OCI-LY1 (cell line): ENCODE data around the gene DDX42.

Source experiments
- H2AFZ ChIP-seq: fragments of 200-600 bp; sonication (generic), shearing (Covaris generic); 2 replicates; pipeline ENCODE4 v1.6.0; 2014; ENCODE audit warnings: antibody characterized with exemption, mild to moderate bottlenecking, low read length
- H3F3A ChIP-seq: fragments of 200-600 bp; sonication (generic), shearing (Covaris generic); 2 replicates; pipeline ENCODE4 v1.6.0; 2014; ENCODE audit warnings: mild to moderate bottlenecking, antibody characterized with exemption, low read length, moderate library complexity; ENCODE audit not compliant: insufficient read depth
- H3K27ac ChIP-seq: fragments of 200-600 bp; sonication (generic); 2 replicates; pipeline ENCODE4 v1.5.1; 2014; ENCODE audit warnings: low read length, mixed run types, mild to moderate bottlenecking, low read depth; ENCODE audit not compliant: poor library complexity, severe bottlenecking
- H3K27me3 ChIP-seq: fragments of 200-600 bp; sonication (generic); 2 replicates; pipeline ENCODE4 v1.6.0; 2014; ENCODE audit warnings: antibody characterized with exemption, mild to moderate bottlenecking, low read length, moderate library complexity; ENCODE audit not compliant: insufficient read depth
- H3K36me3 ChIP-seq: fragments of 200-600 bp; sonication (generic); 2 replicates; pipeline ENCODE4 v1.6.1; 2014; ENCODE audit warnings: mild to moderate bottlenecking, antibody characterized with exemption, low read length, moderate library complexity, mixed read lengths; ENCODE audit not compliant: insufficient read depth
- H3K4me1 ChIP-seq: fragments of 200-600 bp; sonication (generic); 2 replicates; pipeline ENCODE4 v1.5.1; 2014; ENCODE audit warnings: mild to moderate bottlenecking, low read length, moderate library complexity; ENCODE audit not compliant: insufficient read depth, severe bottlenecking
- H3K4me2 ChIP-seq: fragments of 200-600 bp; sonication (generic), shearing (Covaris generic); 2 replicates; pipeline ENCODE4 v1.6.1; 2014; ENCODE audit warnings: low read length
- H3K4me3 ChIP-seq: fragments of 200-600 bp; sonication (generic); 2 replicates; pipeline ENCODE4 v1.5.1; 2014; ENCODE audit warnings: low read length, low read depth, mild to moderate bottlenecking, mixed read lengths; ENCODE audit not compliant: poor library complexity, severe bottlenecking
- H3K79me2 ChIP-seq: fragments of 200-600 bp; shearing (Covaris generic); 2 replicates; pipeline ENCODE4 v1.6.1; 2016; ENCODE audit warnings: mixed run types, low read length, mixed read lengths; ENCODE audit not compliant: insufficient read depth
- H3K9ac ChIP-seq: fragments of 200-600 bp; sonication (generic), shearing (Covaris generic); 2 replicates; pipeline ENCODE4 v1.6.1; 2014; ENCODE audit warnings: mild to moderate bottlenecking, low read length, mixed read lengths
- H3K9me2 ChIP-seq: fragments of 200-600 bp; sonication (generic), shearing (Covaris generic); 2 replicates; pipeline ENCODE4 v1.6.1; 2014; ENCODE audit warnings: low read depth, mild to moderate bottlenecking, low read length, mixed read lengths
- H3K9me3 ChIP-seq: fragments of 200-600 bp; shearing (Covaris generic); 2 replicates; pipeline ENCODE4 v1.6.1; 2014; ENCODE audit warnings: low read length, mixed read lengths
- H4K20me1 ChIP-seq: fragments of 200-600 bp; sonication (generic), shearing (Covaris generic); 2 replicates; pipeline ENCODE4 v1.6.0; 2016; ENCODE audit warnings: mild to moderate bottlenecking, low read length; ENCODE audit not compliant: insufficient read depth
- EZH2 ChIP-seq: fragments of 200-600 bp; sonication (generic), shearing (Covaris generic); IDR thresholded peaks from 2 replicates; pipeline ENCODE4 v1.8.0; 2017; ENCODE audit warnings: borderline replicate concordance, mixed run types, mild to moderate bottlenecking, antibody characterized with exemption, low read length, moderate library complexity, mixed read lengths
- TF ChIP-seq, protein P1 (sequence below): fragments of 200-600 bp; sonication (generic), shearing (Covaris generic); IDR thresholded peaks from 2 replicates; pipeline ENCODE4 v1.5.1; 2017; ENCODE audit warnings: mild to moderate bottlenecking, antibody characterized with exemption, low read length, moderate library complexity, mixed read lengths

Gene DDX42

GRCh38 chr17:63827801-63828221, 53.8 kb downstream of the DDX42 start:
- H3K4me1 ChIP-seq, result peaks cover 24% of the 10 kb centered on the region

DNA sequence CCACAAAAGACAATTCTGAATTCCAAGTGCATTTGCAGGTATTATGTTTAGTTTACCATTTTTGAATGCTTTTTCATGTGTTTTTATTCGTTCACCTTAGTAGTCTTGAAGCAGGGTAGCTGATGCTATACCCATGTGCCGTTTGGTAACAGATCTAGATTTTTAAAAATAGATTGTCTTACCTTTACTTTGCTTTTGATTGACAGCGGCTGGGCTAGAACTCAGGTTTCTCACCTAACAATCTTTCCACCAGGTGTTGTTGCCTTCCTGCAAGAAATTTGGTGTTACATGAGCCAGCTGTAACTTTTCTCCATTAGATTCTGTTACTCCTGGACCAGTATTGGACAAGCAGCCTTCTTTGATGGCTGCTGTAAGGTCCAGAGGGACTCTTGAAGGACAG, 55.0 kb downstream of the DDX42 start:
- H3K36me3 ChIP-seq, result peaks cover 75% of the 10 kb centered on the region
- no peak overlapping the region for H3K27ac ChIP-seq
- H3K79me2 ChIP-seq, result peaks cover 23% of the 10 kb centered on the region

More at GRCh38 chr17:63827801-63828221, 53.8 kb downstream of the DDX42 start:
- TF ChIP-seq, protein P1, sequence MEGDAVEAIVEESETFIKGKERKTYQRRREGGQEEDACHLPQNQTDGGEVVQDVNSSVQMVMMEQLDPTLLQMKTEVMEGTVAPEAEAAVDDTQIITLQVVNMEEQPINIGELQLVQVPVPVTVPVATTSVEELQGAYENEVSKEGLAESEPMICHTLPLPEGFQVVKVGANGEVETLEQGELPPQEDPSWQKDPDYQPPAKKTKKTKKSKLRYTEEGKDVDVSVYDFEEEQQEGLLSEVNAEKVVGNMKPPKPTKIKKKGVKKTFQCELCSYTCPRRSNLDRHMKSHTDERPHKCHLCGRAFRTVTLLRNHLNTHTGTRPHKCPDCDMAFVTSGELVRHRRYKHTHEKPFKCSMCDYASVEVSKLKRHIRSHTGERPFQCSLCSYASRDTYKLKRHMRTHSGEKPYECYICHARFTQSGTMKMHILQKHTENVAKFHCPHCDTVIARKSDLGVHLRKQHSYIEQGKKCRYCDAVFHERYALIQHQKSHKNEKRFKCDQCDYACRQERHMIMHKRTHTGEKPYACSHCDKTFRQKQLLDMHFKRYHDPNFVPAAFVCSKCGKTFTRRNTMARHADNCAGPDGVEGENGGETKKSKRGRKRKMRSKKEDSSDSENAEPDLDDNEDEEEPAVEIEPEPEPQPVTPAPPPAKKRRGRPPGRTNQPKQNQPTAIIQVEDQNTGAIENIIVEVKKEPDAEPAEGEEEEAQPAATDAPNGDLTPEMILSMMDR, result no peak
- TF ChIP-seq EZH2, result no peak
- Histone ChIP-seq H3F3A (no peaks in the 10 kb centered on the region), H3K9me3 (no peaks in the 10 kb centered on the region), H3K4me3 (peak overlapping the region; percentile 91), H3K27me3 (no peaks in the 10 kb centered on the region), H3K36me3 (peaks cover 75% of the 10 kb centered on the region), H3K9me2 (no peaks in the 10 kb centered on the region), H2AFZ (no peak overlapping the region), H4K20me1 (no peaks in the 10 kb centered on the region), H3K4me2 (peak overlapping the region; percentile 94), H3K9ac (peak overlapping the region; percentile 96), H3K27ac (peak overlapping the region; percentile 74), H3K79me2 (peaks cover 23% of the 10 kb centered on the region)

GRCh38 chr17:63830278-63830677, 56.3 kb downstream of the DDX42 start:
- Histone ChIP-seq H3K79me2 (peaks cover 23% of the 10 kb centered on the region), H3K4me1 (peaks cover 24% of the 10 kb centered on the region), H3K27ac (no peak overlapping the region), H4K20me1 (no peaks in the 10 kb centered on the region), H3F3A (no peaks in the 10 kb centered on the region), H3K4me2 (no peak overlapping the region), H3K27me3 (no peaks in the 10 kb centered on the region), H3K4me3 (no peak overlapping the region), H3K9me2 (no peaks in the 10 kb centered on the region), H3K9me3 (no peaks in the 10 kb centered on the region), H3K36me3 (peaks cover 73% of the 10 kb centered on the region), H2AFZ (no peak overlapping the region), H3K9ac (no peak overlapping the region)
- TF ChIP-seq, protein P1, result no peak
- TF ChIP-seq EZH2, result no peak

More for the DNA sequence above, 55.0 kb downstream of the DDX42 start:
- peaks cover 24% of the 10 kb centered on the region for H3K4me1 ChIP-seq
- no peaks in the 10 kb centered on the region for H3K9me3 ChIP-seq
- peak overlapping the region; percentile 96 for H3K9ac ChIP-seq
- H3K4me2 ChIP-seq, result peak overlapping the region; percentile 94
- H2AFZ ChIP-seq, result no peak overlapping the region
- H3K4me3 ChIP-seq, result peak overlapping the region; percentile 91
- no peaks in the 10 kb centered on the region for H3F3A ChIP-seq
- no peaks in the 10 kb centered on the region for H3K27me3 ChIP-seq
- no peaks in the 10 kb centered on the region for H3K9me2 ChIP-seq
- H4K20me1 ChIP-seq, result no peaks in the 10 kb centered on the region
- TF ChIP-seq EZH2, result no peak
- TF ChIP-seq, protein P1, result no peak
